Mesothelial cell of epicardium (in vitro differentiated cells): ENCODE data around the gene ADPRH. TPM values are rescaled to one million over a fixed set of nuclear protein-coding genes. Genes with fewer than 3 reads are reported as not detected.
"Not testable (repeated sequence)": the region's sequence is repeated elsewhere in the genome, so short reads cannot be mapped to it uniquely, and the experiment has no call there.

Experiments used
- DNase-seq, 2 experiments: peaks; one replicate each; pipeline ENCODE4 v3.0.0; 2021; ENCODE audit warnings: low spot score in 2 of 2; ENCODE audit not compliant: unreplicated experiment in 2 of 2
- H3K27ac Mint-ChIP-seq: 2 replicates; pipeline ENCODE4 v1.8.0; 2021; ENCODE audit warnings: mixed read lengths
- H3K27me3 Mint-ChIP-seq: 2 replicates; pipeline ENCODE4 v1.8.0; 2021; ENCODE audit warnings: low read depth, mixed read lengths
- H3K36me3 Mint-ChIP-seq: 2 replicates; pipeline ENCODE4 v1.8.0; 2021; ENCODE audit warnings: mixed read lengths
- H3K4me1 Mint-ChIP-seq: 2 replicates; pipeline ENCODE4 v1.8.0; 2021; ENCODE audit warnings: mixed read lengths
- H3K4me3 Mint-ChIP-seq: 2 replicates; pipeline ENCODE4 v1.8.0; 2021; ENCODE audit warnings: mild to moderate bottlenecking, moderate library complexity, mixed read lengths
- H3K9me3 Mint-ChIP-seq: 2 replicates; pipeline ENCODE4 v1.8.0; 2021; ENCODE audit warnings: mixed read lengths
- CTCF ChIP-seq: fragments of 200-600 bp; sonication (generic); IDR thresholded peaks from one replicate; pipeline ENCODE4 v1.5.0; 2021; ENCODE audit warnings: antibody characterized with exemption; ENCODE audit not compliant: unreplicated experiment
- total RNA-seq: library from RNA; stranded (reverse); gene quantifications from 3 replicates; pipeline ENCODE4 v1.2.1, GENCODE V29; 2021

Gene ADPRH
- total RNA-seq, 1 donor from 2014 or later = 1.9 TPM

DNA sequence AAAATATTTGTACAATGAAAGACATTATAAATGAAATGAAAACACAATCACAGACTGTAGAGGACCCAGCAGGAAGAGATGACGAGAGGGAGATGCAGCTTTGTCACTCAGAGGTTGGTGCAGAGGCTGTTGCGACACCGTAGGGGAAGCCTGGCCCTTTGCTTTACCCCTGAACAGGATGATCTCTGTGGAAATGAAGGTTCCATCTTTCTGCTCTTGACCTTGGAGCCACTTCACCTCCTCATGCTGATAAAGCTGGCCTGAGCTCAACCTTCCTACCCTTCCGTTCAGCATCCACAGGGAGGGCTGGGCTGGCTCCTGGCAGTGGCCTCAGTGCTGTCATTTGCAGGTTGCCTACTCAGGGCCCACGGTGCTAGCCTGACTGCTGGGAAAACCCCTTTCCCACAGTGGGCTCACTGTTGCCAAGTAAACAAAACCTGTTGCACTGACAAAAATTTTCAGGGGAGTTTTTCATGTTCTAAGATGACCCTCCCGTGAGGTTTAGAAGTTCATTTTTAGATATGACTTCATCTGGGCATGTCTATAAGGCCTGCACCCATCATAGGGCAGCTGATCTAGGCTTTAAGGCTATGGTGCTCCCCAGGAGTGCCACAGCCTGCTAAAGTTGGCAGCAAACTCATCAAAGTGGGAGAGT is 16.9 kb upstream of the ADPRH start:
- H3K27me3 Mint-ChIP-seq = peaks cover 7% of the 10 kb centered on the region
- no peak for DNase-seq
- no peaks in the 10 kb centered on the region for H3K36me3 Mint-ChIP-seq
- no peak overlapping the region for H3K27ac Mint-ChIP-seq
- H3K9me3 Mint-ChIP-seq = no peaks in the 10 kb centered on the region
- TF ChIP-seq CTCF = no peak
- H3K4me1 Mint-ChIP-seq = no peaks in the 10 kb centered on the region
- no peak overlapping the region for H3K4me3 Mint-ChIP-seq

GRCh38 chr3:119563334-119563733 is 16.0 kb upstream of the ADPRH start:
- H3K4me3 Mint-ChIP-seq, H3K4me1 Mint-ChIP-seq, DNase-seq, H3K27me3 Mint-ChIP-seq, H3K27ac Mint-ChIP-seq, H3K9me3 Mint-ChIP-seq, H3K36me3 Mint-ChIP-seq: not testable (repeated sequence)

- no peaks in the 10 kb centered on the region for H3K36me3 Mint-ChIP-seq
Measured at GRCh38 chr3:119569156-119569555, 10.1 kb upstream of the ADPRH start.

GRCh38 chr3:119570229-119570628 is 9.1 kb upstream of the ADPRH start:
- Mint-ChIP-seq H3K4me3 (no peak overlapping the region), H3K27me3 (peaks cover 7% of the 10 kb centered on the region), H3K9me3 (no peaks in the 10 kb centered on the region), H3K27ac (no peak overlapping the region), H3K36me3 (no peaks in the 10 kb centered on the region), H3K4me1 (no peaks in the 10 kb centered on the region)
- no peak for DNase-seq
- TF ChIP-seq CTCF = no peak

More at GRCh38 chr3:119569156-119569555, 10.1 kb upstream of the ADPRH start:
- Mint-ChIP-seq H3K9me3 (no peaks in the 10 kb centered on the region), H3K27ac (no peak overlapping the region), H3K4me1 (no peaks in the 10 kb centered on the region), H3K27me3 (peaks cover 7% of the 10 kb centered on the region), H3K4me3 (no peak overlapping the region)
- TF ChIP-seq CTCF = no peak
- DNase-seq = no peak

DNA sequence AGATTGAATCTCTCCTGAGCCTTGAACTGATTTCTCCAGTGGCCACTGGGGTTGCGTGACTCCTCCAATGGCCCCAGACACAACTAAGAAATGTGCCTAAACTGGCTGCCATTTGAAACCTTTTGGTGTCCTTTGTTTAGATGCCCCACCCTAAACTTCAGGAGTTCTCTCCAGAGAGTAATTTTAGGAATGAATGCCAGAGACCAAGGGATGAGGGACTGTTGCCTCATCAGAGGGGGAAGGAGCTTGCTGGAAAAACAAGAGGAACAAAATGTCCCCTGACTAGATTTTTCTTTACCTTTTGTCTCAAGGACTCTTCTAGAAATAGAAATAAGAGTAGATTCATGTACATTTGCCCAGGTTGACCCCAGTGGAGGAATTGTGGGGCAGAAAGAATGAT is 8.1 kb upstream of the ADPRH start:
- Mint-ChIP-seq H3K27ac (no peak overlapping the region), H3K27me3 (peaks cover 7% of the 10 kb centered on the region), H3K4me1 (no peaks in the 10 kb centered on the region), H3K4me3 (no peak overlapping the region), H3K36me3 (no peaks in the 10 kb centered on the region), H3K9me3 (no peaks in the 10 kb centered on the region)
- no peak for TF ChIP-seq CTCF
- DNase-seq = no peak

DNA sequence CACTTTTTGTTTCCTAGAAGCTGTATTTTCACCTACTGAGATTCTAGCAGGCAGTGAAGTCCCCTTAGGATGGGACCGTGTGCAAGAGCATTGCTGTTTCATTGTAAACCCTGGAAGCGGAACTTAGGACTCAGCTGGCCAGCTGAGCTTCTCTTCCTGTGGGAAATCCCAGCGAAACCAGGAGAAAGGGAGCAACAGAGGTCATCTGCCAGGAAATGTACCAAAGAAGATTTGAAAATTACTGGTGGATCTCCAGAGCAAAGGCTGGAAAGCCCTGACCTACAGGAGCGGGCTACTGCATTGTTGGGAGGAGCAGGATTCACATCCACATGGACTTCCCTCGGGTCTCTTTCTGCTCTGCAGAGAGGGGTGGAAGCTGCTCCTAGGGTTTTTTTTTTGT is 7.6 kb upstream of the ADPRH start:
- no peak for TF ChIP-seq CTCF
- Mint-ChIP-seq H3K27ac (no peak overlapping the region), H3K4me3 (no peak overlapping the region), H3K4me1 (no peaks in the 10 kb centered on the region), H3K9me3 (no peaks in the 10 kb centered on the region), H3K36me3 (no peaks in the 10 kb centered on the region), H3K27me3 (peaks cover 4% of the 10 kb centered on the region)
- DNase-seq = no peak
